ENCODE data around the gene ADAM11.
A peak's percentile ranks its signal among the peaks of the same experiment; 100 is the strongest.

Gene ADAM11

DNA sequence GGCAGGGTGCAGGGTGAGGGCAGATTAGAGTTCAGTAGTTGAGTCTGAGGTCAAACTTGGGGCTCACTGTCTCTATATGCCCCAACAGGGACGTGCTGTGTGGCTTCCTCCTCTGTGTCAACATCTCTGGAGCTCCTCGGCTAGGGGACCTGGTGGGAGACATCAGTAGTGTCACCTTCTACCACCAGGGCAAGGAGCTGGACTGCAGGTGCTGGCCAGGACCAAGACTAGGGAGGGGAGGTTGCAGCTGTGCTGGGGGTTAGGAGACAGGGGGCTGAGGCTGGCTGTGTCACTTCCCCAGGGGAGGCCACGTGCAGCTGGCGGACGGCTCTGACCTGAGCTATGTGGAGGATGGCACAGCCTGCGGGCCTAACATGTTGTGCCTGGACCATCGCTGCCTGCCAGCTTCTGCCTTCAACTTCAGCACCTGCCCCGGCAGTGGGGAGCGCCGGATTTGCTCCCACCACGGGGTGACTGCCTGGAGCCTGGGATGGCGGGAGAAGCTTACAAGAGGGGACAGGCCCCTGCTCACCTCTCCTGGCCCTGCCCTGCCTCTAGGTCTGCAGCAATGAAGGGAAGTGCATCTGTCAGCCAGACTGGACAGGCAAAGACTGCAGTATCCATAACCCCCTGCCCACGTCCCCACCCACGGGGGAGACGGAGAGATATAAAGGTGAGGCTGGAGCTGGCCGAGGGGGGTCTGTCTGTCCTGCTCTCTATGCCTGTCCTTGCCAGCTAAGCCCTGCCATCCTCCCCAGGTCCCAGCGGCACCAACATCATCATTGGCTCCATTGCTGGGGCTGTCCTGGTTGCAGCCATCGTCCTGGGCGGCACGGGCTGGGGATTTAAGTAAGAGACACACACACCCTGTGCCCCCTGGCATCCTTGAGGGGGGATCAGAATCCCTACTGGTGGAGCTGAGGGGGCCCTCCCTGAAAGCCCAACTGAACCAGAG, 18.9 kb downstream of the ADAM11 start:
- H3K27ac ChIP-seq: no peak overlapping the region
- TF ChIP-seq ZFX (IDR thresholded peaks at IDR 0.05): no peak
- TF ChIP-seq, protein P1, sequence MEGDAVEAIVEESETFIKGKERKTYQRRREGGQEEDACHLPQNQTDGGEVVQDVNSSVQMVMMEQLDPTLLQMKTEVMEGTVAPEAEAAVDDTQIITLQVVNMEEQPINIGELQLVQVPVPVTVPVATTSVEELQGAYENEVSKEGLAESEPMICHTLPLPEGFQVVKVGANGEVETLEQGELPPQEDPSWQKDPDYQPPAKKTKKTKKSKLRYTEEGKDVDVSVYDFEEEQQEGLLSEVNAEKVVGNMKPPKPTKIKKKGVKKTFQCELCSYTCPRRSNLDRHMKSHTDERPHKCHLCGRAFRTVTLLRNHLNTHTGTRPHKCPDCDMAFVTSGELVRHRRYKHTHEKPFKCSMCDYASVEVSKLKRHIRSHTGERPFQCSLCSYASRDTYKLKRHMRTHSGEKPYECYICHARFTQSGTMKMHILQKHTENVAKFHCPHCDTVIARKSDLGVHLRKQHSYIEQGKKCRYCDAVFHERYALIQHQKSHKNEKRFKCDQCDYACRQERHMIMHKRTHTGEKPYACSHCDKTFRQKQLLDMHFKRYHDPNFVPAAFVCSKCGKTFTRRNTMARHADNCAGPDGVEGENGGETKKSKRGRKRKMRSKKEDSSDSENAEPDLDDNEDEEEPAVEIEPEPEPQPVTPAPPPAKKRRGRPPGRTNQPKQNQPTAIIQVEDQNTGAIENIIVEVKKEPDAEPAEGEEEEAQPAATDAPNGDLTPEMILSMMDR (conservative IDR thresholded peaks at IDR 0.05): no peak

DNA sequence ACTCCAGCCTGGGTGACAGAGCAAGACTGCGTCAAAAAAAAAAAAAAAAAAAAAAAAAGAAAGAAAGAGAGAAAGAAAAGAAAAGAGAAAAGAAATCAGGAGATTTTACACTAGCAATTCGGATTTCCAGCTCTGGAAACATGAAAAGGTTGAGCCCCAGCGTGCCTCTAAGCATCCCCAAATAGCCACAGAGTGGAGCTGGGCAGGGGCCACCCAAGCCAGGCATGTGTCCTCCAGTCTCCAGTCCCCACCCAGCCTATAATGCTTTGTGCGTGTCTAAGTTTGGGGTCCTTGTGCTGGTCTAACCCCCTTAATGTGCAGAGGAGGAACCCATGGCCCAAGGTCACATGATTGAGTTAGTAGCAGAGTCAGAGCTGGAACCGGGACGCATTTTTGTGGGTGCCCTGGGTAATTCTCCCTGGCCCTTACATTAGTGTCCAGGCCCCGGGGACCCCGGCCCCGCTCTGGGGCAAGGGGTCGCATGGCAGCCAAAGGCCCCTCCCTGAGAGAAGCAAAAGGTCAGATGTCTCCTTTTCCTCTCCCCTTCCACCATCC, 19.9 kb downstream of the ADAM11 start:
- H3K27ac ChIP-seq: peak overlapping the region; percentile 17; the same call in 1 of the 2 replicates
- TF ChIP-seq, protein P1 (conservative IDR thresholded peaks at IDR 0.05): 0 out of 2 replicates have a peak, but pooled peaks have one; percentile 67
- TF ChIP-seq ZFX (IDR thresholded peaks at IDR 0.05): no peak

DNA sequence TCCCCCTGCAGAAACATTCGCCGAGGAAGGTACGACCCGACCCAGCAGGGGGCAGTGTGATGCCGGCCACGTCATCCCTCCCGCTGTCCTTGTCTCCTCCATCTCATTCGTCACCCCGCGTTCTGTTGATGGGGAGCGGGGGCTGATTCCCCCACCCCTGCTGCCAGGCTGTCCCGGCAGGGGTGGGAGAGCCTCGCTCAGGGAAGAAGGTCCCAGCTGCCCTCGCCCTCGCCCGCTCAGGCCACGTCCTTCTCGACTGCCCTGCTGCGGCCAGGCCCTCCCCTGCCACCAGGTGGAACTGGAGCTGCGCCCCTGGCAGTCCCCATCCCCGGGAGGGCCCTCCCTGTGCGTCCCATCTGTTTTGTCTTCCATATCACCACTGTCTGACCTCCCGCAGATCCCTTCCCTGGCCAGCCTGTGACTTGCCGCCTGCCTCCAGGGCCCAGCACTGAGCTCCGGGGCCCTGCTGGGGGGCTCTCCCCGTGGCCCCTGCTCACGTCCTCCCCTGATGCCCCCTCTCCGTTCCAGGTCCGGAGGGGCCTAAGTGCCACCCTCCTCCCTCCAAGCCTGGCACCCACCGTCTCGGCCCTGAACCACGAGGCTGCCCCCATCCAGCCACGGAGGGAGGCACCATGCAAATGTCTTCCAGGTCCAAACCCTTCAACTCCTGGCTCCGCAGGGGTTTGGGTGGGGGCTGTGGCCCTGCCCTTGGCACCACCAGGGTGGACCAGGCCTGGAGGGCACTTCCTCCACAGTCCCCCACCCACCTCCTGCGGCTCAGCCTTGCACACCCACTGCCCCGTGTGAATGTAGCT, 20.6 kb downstream of the ADAM11 start:
- H3K27ac ChIP-seq: peak overlapping the region; percentile 17
- no peak for TF ChIP-seq ZFX (IDR thresholded peaks at IDR 0.05)
- TF ChIP-seq, protein P1 (conservative IDR thresholded peaks at IDR 0.05): peak; percentile 98

DNA sequence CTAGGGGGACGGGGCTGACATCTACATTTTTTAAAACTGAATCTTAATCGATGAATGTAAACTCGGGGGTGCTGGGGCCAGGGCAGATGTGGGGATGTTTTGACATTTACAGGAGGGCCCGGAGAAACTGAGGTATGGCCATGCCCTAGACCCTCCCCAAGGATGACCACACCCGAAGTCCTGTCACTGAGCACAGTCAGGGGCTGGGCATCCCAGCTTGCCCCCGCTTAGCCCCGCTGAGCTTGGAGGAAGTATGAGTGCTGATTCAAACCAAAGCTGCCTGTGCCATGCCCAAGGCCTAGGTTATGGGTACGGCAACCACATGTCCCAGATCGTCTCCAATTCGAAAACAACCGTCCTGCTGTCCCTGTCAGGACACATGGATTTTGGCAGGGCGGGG, 21.4 kb downstream of the ADAM11 start:
- H3K27ac ChIP-seq: no peak overlapping the region
- no peak for TF ChIP-seq ZFX (IDR thresholded peaks at IDR 0.05)
- TF ChIP-seq, protein P1 (conservative IDR thresholded peaks at IDR 0.05): no peak

DNA sequence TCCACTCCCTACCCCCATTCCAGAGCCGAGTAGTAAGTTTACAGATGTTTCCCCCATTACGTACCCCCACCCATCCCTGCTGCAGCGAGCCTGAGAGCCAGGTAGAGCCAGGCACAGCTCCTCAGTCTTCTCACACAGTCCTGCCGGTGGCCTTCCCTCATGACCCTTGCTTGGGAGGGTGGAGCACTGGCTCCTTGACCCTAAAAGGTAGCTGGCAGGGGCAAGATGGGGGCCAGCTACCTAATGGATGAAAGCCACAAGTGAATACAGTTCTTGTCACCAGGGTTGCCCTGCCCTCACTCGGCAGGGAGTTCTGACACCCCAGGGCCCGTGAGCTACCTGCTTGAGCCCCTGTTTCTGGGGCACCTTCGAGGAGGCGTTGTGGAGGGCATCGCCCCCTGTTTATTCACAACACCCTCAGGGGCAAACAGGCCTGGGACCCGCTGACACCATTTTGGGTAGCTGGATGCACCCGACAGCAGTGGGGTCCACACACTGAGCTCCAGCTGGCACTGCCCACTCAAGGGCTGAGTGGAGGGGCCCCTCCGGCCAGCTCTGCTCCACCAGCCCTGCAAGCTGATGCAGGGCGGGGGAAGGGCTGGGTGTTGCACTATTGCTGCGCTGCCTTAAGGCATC, 22.2 kb downstream of the ADAM11 start:
- no peak overlapping the region for H3K27ac ChIP-seq
- TF ChIP-seq, protein P1 (conservative IDR thresholded peaks at IDR 0.05): no peak
- TF ChIP-seq ZFX (IDR thresholded peaks at IDR 0.05): no peak

DNA sequence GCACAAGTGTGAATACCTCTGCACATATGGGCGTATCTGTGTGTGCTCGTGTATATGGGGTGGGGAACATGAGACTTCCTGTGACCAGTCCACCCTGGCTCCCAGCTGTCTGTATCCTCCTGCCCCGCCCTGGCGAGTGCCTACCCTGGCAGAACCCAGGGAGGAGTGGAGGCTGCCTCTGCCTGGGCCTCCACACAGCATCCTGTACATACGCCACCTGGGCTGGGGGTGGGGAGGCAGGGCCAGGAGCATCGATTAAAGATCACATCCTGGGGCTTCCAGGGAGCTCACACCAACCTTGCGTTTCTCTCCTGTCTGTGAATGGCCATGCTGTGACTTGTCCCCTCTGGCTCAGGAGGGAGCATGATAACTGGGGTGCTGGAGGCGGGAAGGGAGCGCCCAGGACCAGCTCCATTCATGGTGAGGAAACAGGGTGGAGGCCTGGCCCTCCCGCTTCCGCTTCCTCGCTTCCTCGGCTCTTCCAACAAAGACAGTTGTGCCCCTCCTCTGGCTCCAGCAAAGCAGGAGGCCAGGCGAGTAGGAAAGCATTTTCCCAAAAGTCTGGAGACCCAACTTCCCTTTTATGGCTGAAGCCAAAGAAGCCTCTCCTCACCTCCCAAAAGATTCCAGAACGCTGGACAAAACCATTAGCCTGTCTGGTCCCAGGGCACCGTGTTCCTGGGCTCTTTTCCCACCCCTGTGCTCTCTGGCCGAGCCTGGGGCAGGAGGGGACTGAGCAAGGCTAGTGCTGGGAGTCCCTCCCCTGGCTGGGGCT, 22.9 kb downstream of the ADAM11 start:
- H3K27ac ChIP-seq: no peak overlapping the region
- no peak for TF ChIP-seq ZFX (IDR thresholded peaks at IDR 0.05)
- TF ChIP-seq, protein P1 (conservative IDR thresholded peaks at IDR 0.05): no peak

All from C4-2B (cell line).